Loucy (cell line): ENCODE measurements around the gene CADM1.

Experiments
- H2AFZ ChIP-seq: fragments of 200-600 bp; sonication (generic); 2 replicates; pipeline ENCODE4 v1.6.0; 2016; ENCODE audit warnings: antibody characterized with exemption, mild to moderate bottlenecking, low read length, moderate library complexity
- H3F3A ChIP-seq: fragments of 200-600 bp; 2 replicates; pipeline ENCODE4 v1.6.0; 2016; ENCODE audit warnings: antibody characterized with exemption, low read depth, mild to moderate bottlenecking
- H3K27me3 ChIP-seq: fragments of 200-600 bp; sonication (generic); 2 replicates; pipeline ENCODE4 v1.6.1; 2014; ENCODE audit warnings: low read length, mild to moderate bottlenecking; ENCODE audit not compliant: insufficient read depth, poor library complexity, severe bottlenecking
- H3K36me3 ChIP-seq: fragments of 200-600 bp; sonication (generic); 2 replicates; pipeline ENCODE4 v1.6.1; 2016; ENCODE audit warnings: low read length; ENCODE audit not compliant: insufficient read depth
- H3K4me1 ChIP-seq: fragments of 200-600 bp; sonication (generic); 2 replicates; pipeline ENCODE4 v1.5.1; 2014; ENCODE audit warnings: low read length, mild to moderate bottlenecking; ENCODE audit not compliant: insufficient read depth, poor library complexity, severe bottlenecking
- H3K4me2 ChIP-seq: fragments of 200-600 bp; sonication (generic); 2 replicates; pipeline ENCODE4 v1.6.0; 2014; ENCODE audit warnings: antibody characterized with exemption, low read length, low read depth, mild to moderate bottlenecking; ENCODE audit not compliant: poor library complexity, severe bottlenecking
- H3K4me3 ChIP-seq: fragments of 200-600 bp; sonication (generic); 2 replicates; pipeline ENCODE4 v1.5.1; 2014; ENCODE audit warnings: low read length, mild to moderate bottlenecking, mixed read lengths; ENCODE audit not compliant: poor library complexity, severe bottlenecking
- H3K79me2 ChIP-seq: fragments of 200-600 bp; sonication (generic); 2 replicates; pipeline ENCODE4 v1.6.1; 2014; ENCODE audit warnings: low read length; ENCODE audit not compliant: insufficient read depth
- H3K9ac ChIP-seq: fragments of 200-600 bp; sonication (generic); 2 replicates; pipeline ENCODE4 v1.6.0; 2014; ENCODE audit warnings: mild to moderate bottlenecking, low read depth, low read length, moderate library complexity; ENCODE audit not compliant: poor library complexity, severe bottlenecking
- H3K9me2 ChIP-seq: fragments of 200-600 bp; sonication (generic); replicated peaks from 2 replicates; pipeline ENCODE4 v1.6.1; 2016; ENCODE audit warnings: low read depth, low read length, mixed read lengths
- H3K9me3 ChIP-seq: fragments of 200-600 bp; sonication (generic); 2 replicates; pipeline ENCODE4 v1.6.1; 2014; ENCODE audit warnings: mild to moderate bottlenecking, antibody characterized with exemption, low read length, low read depth; ENCODE audit not compliant: insufficient read depth
- H4K20me1 ChIP-seq: fragments of 200-600 bp; sonication (generic); 2 replicates; pipeline ENCODE4 v1.6.0; 2014; ENCODE audit warnings: antibody characterized with exemption, low read length, mild to moderate bottlenecking; ENCODE audit not compliant: insufficient read depth, poor library complexity, severe bottlenecking
- CTCF ChIP-seq: fragments of 200-600 bp; sonication (generic); conservative IDR thresholded peaks from 2 replicates; pipeline ENCODE4 v1.5.1; 2014; ENCODE audit warnings: mild to moderate bottlenecking, antibody characterized with exemption, low read length
- EZH2phosphoT487 ChIP-seq: fragments of 200-600 bp; IDR thresholded peaks from 2 replicates; pipeline ENCODE4 v1.6.1; 2018; ENCODE audit warnings: antibody characterized with exemption, mild to moderate bottlenecking, moderate library complexity, borderline replicate concordance

The CADM1 gene

DNA sequence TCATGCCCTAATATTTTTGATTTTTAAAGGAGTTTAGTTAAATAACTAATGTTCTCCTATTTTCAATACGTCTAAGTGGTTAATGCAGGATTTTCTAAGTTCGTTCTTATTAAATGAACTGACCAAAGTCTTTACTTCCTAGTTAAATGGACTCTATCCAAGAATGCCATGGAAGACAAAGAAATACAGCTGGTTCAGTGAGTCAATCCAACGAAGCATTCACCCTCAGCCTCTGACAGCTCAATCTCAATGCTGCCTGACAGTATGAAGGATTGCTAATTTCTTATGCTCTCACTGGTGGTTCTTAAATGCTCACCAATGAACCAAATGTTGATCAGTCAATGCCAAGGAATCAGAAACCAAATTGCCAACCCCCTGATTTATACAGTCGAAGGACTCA, 219.4 kb downstream of the CADM1 start:
- Histone ChIP-seq H2AFZ (no peak overlapping the region), H4K20me1 (no peaks in the 10 kb centered on the region), H3F3A (no peaks in the 10 kb centered on the region), H3K9me2 (no peaks in the 10 kb centered on the region), H3K9me3 (no peaks in the 10 kb centered on the region), H3K27me3 (no peaks in the 10 kb centered on the region), H3K79me2 (no peaks in the 10 kb centered on the region), H3K4me2 (no peak overlapping the region), H3K4me3 (no peak overlapping the region), H3K9ac (no peak overlapping the region), H3K4me1 (no peaks in the 10 kb centered on the region), H3K36me3 (no peaks in the 10 kb centered on the region)
- no peak for TF ChIP-seq CTCF
- TF ChIP-seq EZH2phosphoT487 = no peak

GRCh38 chr11:115282923-115283322, 221.3 kb downstream of the CADM1 start:
- Histone ChIP-seq H3K9me3 (no peaks in the 10 kb centered on the region), H3K9me2 (no peaks in the 10 kb centered on the region), H3K79me2 (no peaks in the 10 kb centered on the region), H3K9ac (no peak overlapping the region), H3K4me2 (no peak overlapping the region), H4K20me1 (no peaks in the 10 kb centered on the region), H3K4me1 (no peaks in the 10 kb centered on the region), H3K27me3 (no peaks in the 10 kb centered on the region), H2AFZ (no peak overlapping the region), H3F3A (no peaks in the 10 kb centered on the region), H3K36me3 (no peaks in the 10 kb centered on the region), H3K4me3 (no peak overlapping the region)
- no peak for TF ChIP-seq CTCF
- no peak for TF ChIP-seq EZH2phosphoT487

- Histone ChIP-seq H3K9me2 (no peaks in the 10 kb centered on the region), H3K9me3 (no peaks in the 10 kb centered on the region), H3K79me2 (no peaks in the 10 kb centered on the region), H3K27me3 (no peaks in the 10 kb centered on the region), H3K4me2 (no peak overlapping the region), H4K20me1 (no peaks in the 10 kb centered on the region), H3K4me3 (no peak overlapping the region), H2AFZ (no peak overlapping the region), H3K4me1 (no peaks in the 10 kb centered on the region), H3K9ac (no peak overlapping the region), H3K36me3 (no peaks in the 10 kb centered on the region), H3F3A (no peaks in the 10 kb centered on the region)
- TF ChIP-seq CTCF = no peak
- TF ChIP-seq EZH2phosphoT487 = no peak
Measured at GRCh38 chr11:115280775-115281174, 223.4 kb downstream of the CADM1 start.
